HG02870 (cell line): ENCODE measurements around the gene SRBD1.

ENCODE experiments used
- ATAC-seq: cut with Tn5 transposase; IDR thresholded peaks from one replicate; pipeline ENCODE4 v1.9.1; 2021; ENCODE audit warnings: mild to moderate bottlenecking, moderate library complexity; ENCODE audit not compliant: unreplicated experiment

The SRBD1 gene

GRCh38 chr2:45611020-45611859 is at the start of gene SRBD1:
SRBD1 (minus strand) TSS chr2:45611267; CDS start chr2:45605441, 5,826 bp downstream.
- peak; percentile 89 for ATAC-seq

- no peak for ATAC-seq
Observed at GRCh38 chr2:45654250-45654649, 43.2 kb upstream of the SRBD1 start.

DNA sequence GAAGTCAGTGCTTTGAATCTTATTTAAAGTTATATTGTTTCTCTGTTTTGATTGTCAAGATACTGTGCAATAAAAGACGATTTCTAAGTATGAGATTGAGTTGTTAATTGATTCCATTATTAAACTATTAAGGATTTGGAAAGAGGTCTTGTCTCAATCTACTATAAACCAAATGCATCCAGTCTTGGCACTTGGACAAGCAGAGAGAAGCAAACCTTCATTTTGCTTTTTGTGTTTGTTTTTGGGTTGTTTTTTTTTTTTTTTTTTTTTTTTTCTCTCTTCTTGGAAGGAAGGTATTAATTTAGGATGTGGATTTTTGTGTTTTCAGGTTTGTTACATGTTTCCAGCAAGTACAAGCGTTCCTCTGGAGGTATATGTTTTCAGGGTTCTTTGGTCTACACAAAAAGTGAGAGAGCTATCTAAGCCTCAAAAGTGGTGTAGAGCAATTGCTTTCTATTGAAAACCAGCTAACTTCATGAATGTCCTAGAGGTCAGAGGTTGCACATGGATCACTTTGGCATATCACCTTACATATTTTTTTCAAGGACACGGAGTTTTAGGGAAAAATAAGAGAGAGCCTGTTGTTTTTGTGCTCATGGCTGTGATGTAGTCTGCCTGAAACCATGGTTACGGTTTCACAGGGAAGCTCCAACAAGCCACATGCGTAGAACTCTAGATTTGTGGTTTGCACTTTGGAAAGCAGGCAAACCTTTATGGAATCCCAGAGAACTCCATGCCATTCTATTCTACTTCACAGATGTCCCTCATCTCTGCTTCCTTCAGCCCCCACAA is 42.3 kb upstream of the SRBD1 start:
- no peak for ATAC-seq

GRCh38 chr2:45652090-45653031 is 41.3 kb upstream of the SRBD1 start:
- no peak for ATAC-seq

- peak; percentile 12 for ATAC-seq
Observed at GRCh38 chr2:45651415-45652089, 40.5 kb upstream of the SRBD1 start, which contains the start of gene PRKCE. PRKCE (plus strand) TSS chr2:45651675.

DNA sequence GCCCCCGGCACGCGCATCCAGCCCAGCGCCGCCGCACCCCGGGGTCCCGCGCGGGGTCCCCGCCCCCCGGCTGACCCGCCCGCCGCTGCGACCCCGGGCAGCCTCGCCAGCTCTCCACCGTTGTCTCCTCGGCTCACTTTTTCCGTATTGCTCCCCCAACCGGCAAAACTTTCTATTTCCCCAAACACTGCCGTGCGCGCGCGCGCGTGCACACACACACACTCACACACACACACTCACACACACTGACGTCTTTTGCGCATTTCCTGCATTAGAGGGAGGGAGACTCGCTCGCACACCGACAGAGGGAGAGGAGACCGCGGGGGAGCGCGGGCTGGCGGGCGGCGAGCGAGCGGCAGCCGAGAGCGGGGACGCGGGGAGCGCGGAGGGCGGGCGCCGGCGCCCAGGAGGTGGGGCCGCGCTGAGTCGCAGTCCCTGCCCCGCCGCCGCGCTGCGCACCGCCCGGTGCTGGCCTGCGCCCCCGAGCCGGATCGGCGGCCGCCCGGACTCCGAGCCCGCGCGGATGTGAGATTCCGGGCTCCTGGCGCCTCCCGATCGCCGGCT is 39.9 kb upstream of the SRBD1 start:
- peak; percentile 70 for ATAC-seq

DNA sequence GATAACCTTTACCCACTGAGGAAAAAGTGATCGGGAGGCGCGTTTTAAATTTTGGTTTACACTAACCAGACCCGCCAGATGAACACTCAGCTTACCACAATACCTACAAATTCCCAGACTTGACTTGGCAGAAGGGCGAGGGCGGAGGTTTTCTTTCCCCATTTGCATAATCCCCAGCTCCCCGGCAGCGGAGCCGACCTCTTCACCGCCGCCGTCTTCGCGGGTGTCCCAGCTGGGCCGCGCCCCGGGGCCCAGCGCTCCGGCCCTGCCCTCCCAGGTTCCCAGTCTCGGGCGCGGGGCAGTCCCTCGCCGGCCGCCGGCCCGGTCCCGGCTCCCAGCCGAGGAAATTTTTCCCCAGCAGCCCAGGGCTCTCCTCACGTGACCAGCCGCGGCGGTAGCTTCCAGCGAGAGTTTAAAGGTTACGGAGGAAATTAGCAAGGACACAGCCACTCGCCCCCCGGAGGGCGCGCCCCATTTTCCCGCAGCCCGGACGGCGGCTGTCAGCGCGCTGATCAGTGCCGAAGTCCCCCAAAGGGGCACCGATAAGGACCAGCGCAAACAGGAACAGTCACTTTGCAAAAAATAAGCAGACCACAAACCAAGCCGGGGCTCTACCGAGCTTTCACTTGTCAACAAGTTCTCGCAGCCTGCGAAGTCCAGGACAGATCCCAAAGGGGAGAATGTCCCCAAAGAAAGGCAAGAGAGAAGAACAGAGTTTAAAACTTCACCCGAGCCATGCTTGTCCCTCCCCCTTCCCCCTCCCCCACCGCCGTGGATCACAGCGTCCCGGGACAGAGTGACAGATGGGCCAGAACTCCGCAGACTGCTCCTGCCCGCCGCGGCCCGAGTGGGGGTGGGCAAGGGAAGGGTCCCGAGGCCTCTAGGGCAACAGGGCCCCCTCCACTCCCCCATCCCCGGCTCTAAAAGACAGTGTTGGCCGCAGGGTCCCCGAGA is 39.1 kb upstream of the SRBD1 start:
- peak; percentile 28 for ATAC-seq

DNA sequence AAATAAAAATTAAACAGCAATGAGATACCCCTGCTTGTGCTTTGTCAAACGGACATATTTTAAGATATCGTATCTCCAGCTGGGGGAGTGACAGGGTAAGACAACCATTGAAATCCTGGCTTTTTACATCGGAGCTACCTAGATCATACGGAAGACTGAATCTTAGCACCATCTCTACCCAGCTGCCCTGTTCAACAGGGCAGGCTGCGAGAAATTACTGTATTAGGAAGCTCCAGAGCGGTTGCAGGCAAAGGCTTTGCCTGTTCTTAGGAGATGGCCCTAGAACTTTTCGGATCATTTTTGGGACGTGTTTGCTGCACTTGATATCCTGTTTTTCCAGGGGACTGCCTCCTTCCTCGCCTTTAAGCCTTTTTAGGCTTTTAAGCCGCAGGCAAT is 38.4 kb upstream of the SRBD1 start:
- ATAC-seq: no peak

- no peak for ATAC-seq
Observed at GRCh38 chr2:45648636-45649035, 37.6 kb upstream of the SRBD1 start.

DNA sequence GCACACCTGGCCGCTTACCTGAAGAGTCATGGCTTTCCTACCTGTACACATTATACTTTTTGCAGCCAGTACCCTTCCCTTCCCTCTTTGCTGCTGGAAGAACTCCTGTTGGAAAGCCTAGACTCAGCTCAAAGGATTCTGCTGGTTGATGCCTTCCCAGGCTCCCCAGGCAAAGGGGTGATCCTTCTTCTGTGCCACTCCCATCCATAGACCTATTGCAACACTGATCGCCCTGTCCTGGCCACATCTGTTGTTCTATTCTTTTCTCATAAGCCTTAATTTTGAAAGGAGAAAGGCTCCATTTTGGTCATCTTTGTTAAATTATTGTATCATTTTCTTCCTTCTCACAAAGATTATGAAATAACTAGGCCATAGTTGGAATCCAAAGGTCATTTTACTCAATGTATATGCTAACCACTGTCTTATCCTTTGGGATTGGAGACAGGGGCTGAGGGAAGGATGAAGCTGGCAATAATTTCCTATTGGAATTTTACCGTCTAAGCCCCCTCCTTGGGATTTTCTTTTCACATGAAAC is 37.0 kb upstream of the SRBD1 start:
- ATAC-seq: no peak

DNA sequence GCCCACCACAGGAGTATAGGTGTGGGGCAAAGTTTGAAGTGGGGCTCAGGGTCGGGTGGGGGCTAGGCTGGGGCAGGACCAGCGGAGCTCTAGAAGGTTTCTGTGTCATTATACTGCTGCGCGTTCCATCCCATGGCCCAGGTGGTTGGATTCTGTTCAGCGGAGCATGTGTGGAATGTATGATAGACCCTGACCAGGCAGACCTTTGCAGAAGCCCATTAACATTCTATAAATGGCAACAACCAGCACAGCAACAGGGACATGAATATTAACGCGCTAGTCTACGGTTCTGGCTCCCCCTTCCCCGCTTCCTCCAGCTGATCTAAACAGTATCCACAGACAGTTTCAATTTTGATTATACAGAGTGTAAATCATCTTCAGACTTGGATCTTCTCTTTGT is 36.3 kb upstream of the SRBD1 start:
- no peak for ATAC-seq

GRCh38 chr2:45646289-45646688 is 35.2 kb upstream of the SRBD1 start:
- no peak for ATAC-seq

DNA sequence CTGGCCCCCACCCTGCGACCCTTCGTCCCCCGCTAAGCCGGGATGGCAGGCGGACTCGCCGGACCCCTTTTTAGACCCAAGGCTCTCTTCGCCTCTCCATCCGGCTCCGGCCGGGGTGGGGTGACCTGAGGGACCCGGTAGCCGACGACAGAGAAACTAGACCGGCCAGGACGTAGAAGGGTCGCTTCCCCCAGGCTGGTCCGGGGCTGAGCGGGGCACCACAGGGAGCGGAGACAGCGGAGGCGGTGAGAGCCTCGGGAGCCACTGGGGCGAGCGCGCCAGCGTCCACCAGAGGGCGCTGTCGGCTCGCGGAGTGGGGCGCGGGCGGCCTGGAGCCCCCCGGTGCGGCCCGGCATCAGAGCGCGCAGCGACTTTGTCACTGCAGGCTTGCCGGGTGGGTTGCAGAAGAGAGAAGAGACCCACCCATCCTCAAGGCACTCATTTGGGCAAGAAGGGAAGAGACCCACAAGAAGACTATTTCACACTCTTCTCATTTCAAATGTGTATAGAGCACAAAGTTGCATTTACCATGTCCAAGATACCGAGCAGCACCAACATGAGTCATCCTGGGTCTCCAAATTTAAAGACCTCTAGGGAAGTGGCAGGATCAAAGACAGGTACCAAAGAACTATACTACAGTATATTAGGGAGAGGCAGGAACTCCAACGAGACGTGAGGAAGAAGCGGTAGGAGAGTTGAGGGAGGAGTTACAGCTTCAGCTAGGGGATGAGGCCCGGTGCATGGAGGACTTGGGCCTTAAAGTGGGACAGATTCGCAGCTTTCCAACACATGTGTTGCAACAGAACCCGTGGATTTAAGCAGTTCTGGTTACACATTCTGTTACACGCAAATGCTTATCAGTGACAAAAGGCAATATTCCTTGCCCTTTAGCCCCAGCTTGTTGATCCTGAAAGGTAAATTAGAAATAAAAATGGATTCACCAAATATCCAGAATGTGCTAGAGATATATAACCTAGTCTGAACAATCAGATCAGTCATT is 32.8 kb upstream of the SRBD1 start:
- no peak for ATAC-seq

- ATAC-seq: no peak
Observed at GRCh38 chr2:45643095-45643494, 32.0 kb upstream of the SRBD1 start.

GRCh38 chr2:45640576-45640975 is 29.5 kb upstream of the SRBD1 start:
- no peak for ATAC-seq

DNA sequence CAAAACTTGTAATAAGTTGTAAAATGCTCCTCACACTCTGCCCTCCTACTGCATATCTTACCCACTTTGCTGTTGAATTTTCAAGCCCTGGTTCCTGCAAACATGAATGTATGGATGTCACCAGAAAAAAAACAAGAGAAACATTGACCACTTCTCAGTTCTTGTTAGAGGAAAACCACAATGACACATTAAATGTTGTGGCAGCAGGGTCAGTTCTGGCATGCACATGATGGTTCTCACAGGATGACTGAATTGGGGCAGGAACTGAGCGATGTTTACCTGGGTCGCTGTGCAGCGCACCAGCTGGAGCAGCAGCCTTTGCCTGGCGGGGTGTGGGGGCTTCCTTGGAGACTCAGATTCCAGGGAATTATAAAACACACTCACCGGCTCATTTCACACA is 26.4 kb upstream of the SRBD1 start:
- ATAC-seq: peak; percentile 77

DNA sequence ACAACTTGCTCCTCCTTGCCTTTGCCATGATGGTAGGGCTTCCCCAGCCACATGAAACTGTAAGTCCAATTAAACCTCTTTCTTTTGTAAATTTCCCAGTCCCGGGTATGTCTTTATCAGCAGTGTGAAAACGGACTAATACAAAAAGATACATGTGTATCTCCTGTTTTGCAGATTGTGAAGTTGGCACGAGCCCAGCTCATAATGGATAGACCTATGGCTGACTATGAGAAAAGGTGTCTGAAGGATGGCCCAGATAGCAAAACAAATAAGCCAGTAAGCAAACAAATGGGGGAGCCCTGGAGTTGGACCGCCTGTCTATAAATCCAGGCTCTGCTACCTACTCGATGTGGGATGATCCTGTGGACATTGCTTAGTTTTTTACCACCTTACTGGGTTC is 24.9 kb upstream of the SRBD1 start:
- ATAC-seq: no peak
